ENCODE results near the gene GH1. TPM values are rescaled to one million over a fixed set of nuclear protein-coding genes. Genes with fewer than 3 reads are reported as not detected.
"Not testable (repeated sequence)": the region's sequence is repeated elsewhere in the genome, so short reads cannot be mapped to it uniquely, and the experiment has no call there.

The GH1 gene
- polyA plus RNA-seq, 6 donors from 2014 or later: 1.8 TPM; not detected in 5

DNA sequence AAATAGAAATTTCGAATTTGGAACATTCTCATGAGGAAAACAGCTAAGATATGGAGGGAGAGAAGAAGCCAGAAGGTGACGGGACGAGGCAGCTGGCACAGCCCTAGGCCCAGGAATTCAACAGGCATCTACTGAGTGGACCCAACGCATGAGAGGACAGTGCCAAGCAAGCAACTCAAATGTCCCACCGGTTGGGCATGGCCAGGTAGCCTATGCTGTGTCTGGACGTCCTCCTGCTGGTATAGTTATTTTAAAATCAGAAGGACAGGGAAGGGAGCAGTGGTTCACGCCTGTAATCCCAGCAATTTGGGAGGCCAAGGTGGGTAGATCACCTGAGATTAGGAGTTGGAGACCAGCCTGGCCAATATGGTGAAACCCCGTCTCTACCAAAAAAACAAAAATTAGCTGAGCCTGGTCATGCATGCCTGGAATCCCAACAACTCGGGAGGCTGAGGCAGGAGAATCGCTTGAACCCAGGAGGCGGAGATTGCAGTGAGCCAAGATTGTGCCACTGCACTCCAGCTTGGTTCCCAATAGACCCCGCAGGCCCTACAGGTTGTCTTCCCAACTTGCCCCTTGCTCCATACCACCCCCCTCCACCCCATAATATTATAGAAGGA is 2.0 kb downstream of the GH1 start:
- Mint-ChIP-seq H3K4me1 (peaks cover 38 to 94% (median 84%) of the 10 kb centered on the region in 3 donors), H3K9me3 (no peaks in the 10 kb centered on the region), H3K4me3 (peak overlapping the region in 5 of 8 donors; percentile 3 to 86 (median 60)), H3K27ac (peak overlapping the region in 3 of 6 donors; percentile 3 to 62 (median 35)), H3K36me3 (no peaks in the 10 kb centered on the region), H3K27me3 (no peaks in the 10 kb centered on the region)
- no peak for DNase-seq
- no peak for ATAC-seq (ENCODE audit: low read depth in 2 of 2)

DNA sequence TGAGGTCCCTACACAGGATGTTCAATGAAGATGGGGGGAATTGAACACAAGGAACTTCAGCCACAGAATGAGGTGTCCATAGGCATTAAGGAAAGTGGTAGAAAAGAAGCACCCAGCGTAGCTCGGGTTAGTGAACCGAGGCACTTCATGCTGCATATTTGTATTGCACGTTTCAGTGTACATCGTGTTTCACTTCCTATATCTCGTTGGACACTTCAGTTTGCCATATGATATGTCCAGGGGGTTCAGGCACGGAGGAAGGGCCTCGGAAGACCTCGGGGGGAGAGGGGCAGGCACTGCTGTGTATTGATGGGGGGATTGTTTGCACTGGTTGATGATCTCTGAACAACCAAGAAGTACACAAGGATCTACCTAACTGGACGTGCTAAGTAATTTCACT is 2.9 kb downstream of the GH1 start:
- not testable (repeated sequence) for H3K9me3 Mint-ChIP-seq, H3K36me3 Mint-ChIP-seq, H3K27me3 Mint-ChIP-seq
- Mint-ChIP-seq H3K27ac (peak overlapping the region; percentile 14 to 92 (median 39)), H3K4me1 (peaks cover 42 to 90% (median 84%) of the 10 kb centered on the region in 3 donors), H3K4me3 (peak overlapping the region; percentile 3 to 86 (median 64))
- ATAC-seq (ENCODE audit: low read depth in 2 of 2): peak; percentile 76 to 78
- DNase-seq: peak; percentile 62

DNA sequence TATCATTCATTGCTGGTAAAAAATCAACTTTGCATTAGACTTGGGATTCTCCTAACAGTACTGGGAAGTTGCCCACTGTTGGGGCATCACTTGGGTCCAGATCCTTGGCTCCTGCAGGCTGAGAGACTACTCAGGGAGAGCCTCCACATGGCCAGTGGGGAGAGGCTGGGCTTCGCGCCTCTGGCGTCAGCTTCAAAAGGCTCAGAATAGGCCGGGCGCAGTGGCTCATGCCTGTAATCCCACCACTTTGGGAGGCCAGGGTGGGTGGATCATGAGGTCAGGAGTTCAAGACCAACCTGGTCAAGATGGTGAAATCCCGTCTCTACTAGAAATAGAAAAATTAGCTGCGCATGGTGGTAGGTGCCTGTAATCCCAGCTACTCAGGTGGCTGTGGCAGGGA is 4.2 kb downstream of the GH1 start:
- Mint-ChIP-seq H3K9me3 (no peaks in the 10 kb centered on the region), H3K36me3 (no peaks in the 10 kb centered on the region), H3K4me3 (peak overlapping the region in 2 of 8 donors; percentile 41 to 43), H3K27me3 (peaks cover 0 to 4% (median 0%) of the 10 kb centered on the region in 3 donors), H3K27ac (peak overlapping the region in 1 of 6 donors; percentile 87), H3K4me1 (peaks cover 35 to 78% (median 71%) of the 10 kb centered on the region in 3 donors)
- ATAC-seq (ENCODE audit: low read depth in 2 of 2) (no peak), DNase-seq (no peak)

DNA sequence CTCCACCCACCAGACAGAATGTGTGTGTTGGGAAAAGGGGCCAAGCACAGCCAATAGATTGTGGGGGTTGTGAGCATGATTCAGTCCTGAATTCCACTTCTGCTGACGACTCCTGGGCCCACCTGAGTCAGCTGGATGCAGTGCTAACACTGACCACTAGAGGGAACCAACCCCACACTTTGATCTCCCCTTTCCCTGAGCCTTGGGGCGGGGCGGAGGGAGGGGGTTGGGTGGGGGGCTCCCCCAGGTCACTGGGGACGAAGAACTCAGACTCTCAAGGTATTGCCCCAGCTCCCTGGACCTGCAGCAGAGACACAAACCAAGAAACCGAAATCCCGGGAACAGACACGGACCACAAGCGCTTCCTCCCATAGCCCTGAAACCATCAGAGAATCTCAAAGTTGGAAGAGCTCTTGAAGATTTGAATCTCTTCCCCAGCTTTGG is 7.0 kb downstream of the GH1 start:
- no peaks in the 10 kb centered on the region for H3K36me3 Mint-ChIP-seq
- no peak overlapping the region for H3K4me3 Mint-ChIP-seq
- DNase-seq: peak; percentile 62
- H3K27me3 Mint-ChIP-seq: peaks cover 0 to 4% (median 0%) of the 10 kb centered on the region in 3 donors
- peak overlapping the region in 2 of 6 donors; percentile 51 to 94 for H3K27ac Mint-ChIP-seq
- H3K9me3 Mint-ChIP-seq: no peaks in the 10 kb centered on the region
- H3K4me1 Mint-ChIP-seq: peaks cover 29 to 54% (median 51%) of the 10 kb centered on the region in 3 donors
- peak; percentile 39 to 54 for ATAC-seq (ENCODE audit: low read depth in 2 of 2)

DNA sequence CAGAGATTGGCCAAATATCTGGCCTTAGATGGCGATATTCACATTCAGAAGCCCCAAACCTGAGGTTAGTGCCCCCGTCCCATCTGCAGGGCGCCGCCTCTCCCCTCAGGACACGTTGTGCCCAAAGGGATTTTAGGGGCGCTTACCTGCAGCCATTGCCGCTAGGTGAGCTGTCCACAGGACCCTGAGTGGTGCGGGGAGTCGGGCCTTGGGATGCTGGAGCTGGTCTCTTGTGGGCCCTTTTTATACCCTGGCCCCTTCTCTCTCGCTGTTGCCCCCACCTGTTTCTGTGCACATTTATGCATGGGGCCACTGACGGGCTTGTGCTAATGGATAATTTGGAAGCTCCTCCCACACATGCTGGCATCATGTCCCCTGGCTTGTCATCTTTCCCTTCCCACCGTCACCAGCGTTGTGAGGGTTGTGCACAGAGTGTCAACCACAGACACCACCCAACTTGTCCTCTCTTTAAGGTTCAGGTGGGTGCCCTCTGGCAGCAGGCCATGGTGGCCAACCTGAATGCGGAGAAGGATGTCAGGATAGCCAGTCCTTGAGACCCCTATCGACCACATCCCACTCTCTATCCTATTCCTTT is 7.5 kb downstream of the GH1 start, which contains the start of gene CSHL1:
TSS of gene CSHL1 (minus strand) at position 218 of the 595 bp plus-strand sequence. CDS start at position 156, 62 bp downstream.
- Mint-ChIP-seq H3K27me3 (peaks cover 0 to 4% (median 0%) of the 10 kb centered on the region in 3 donors), H3K36me3 (no peaks in the 10 kb centered on the region), H3K4me1 (peaks cover 24 to 49% (median 46%) of the 10 kb centered on the region in 3 donors), H3K27ac (peak within 1 kb of the TSS in 3 of 6 donors; percentile 51 to 94 (median 66)), H3K4me3 (no peak within 1 kb of the TSS), H3K9me3 (no peaks in the 10 kb centered on the region)
- DNase-seq (no peak), ATAC-seq (ENCODE audit: low read depth in 2 of 2) (no peak)

DNA sequence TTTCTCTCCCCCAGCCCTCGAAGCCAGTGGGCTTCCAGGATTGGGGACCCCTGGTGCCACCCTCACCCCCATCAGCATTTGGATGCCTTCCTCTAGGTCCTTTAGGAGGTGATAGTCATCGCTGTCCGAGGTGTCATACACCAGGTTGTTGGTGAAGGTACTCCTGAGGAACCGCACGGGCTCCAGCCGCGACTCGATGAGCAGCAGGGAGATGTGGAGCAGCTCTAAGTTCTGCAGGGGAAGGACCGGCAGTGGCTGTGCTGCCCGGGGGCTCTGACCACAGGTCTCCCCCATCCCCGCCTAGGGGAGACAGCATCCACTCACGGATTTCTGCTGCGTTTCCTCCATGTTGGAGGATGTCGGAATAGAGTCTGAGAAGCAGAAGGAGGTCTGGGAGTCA is 8.5 kb downstream of the GH1 start:
- peaks cover 16 to 38% (median 36%) of the 10 kb centered on the region in 3 donors for H3K4me1 Mint-ChIP-seq
- DNase-seq: no peak
- H3K4me3 Mint-ChIP-seq: peak overlapping the region in 1 of 8 donors; percentile 25
- H3K36me3 Mint-ChIP-seq: no peaks in the 10 kb centered on the region
- ATAC-seq (ENCODE audit: low read depth in 2 of 2): no peak
- H3K27me3 Mint-ChIP-seq: peaks cover 0 to 4% (median 0%) of the 10 kb centered on the region in 3 donors
- H3K9me3 Mint-ChIP-seq: no peaks in the 10 kb centered on the region
- H3K27ac Mint-ChIP-seq: peak overlapping the region in 1 of 6 donors; percentile 53

DNA sequence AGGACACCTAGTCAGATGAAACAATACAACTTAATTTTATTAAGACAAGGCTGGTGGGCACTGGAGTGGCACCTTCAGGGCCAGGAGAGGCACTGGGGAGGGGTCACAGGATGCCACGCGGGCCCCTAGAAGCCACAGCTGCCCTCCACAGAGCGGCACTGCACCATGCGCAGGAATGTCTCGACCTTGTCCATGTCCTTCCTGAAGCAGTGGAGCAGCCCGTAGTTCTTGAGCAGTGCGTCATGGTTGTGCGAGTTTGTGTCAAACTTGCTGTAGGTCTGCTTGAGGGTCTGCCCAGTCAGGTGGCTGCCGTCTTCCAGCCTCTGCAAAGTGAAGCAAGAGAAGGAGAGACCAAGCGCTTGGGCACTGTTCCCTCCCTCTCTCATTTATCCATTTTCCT is 9.1 kb downstream of the GH1 start:
- not testable (repeated sequence) for ATAC-seq (ENCODE audit: low read depth in 2 of 2); DNase-seq; H3K36me3 Mint-ChIP-seq; H3K27me3 Mint-ChIP-seq; H3K9me3 Mint-ChIP-seq; H3K4me3 Mint-ChIP-seq; H3K27ac Mint-ChIP-seq
- peaks cover 16 to 33% (median 33%) of the 10 kb centered on the region in 3 donors for H3K4me1 Mint-ChIP-seq

DNA sequence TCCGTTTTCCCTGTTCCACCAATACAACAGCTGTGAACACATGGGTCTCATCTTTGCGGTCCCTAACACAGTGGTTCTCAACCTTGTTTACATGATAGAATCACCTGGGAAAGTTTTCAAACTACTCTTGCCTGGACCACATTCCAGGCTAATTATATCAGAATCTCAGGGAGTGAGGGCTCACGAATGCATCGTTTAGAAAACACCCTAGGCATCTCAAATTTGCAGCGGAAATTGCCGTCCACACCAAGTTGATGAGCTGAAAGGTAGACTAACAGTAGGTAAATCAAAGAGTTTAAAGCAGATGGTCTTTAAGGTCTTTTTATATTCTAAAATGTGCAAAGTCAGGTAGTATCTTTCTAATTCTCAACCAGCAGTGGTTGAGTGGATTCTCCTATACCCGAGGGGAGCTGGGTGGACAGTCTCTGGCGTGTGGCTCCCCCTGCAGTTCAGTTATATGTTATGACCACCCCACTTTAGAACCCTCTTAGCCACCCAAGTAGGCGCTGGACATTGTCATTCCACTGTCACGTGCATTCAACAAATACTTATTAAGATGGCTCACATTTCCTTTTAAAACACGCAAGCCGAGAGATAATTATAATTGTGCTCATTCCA is 11.4 kb downstream of the GH1 start:
- H3K27ac Mint-ChIP-seq; ATAC-seq (ENCODE audit: low read depth in 2 of 2): not testable (repeated sequence)
- H3K4me1 Mint-ChIP-seq: peaks cover 13 to 16% (median 15%) of the 10 kb centered on the region in 3 donors

DNA sequence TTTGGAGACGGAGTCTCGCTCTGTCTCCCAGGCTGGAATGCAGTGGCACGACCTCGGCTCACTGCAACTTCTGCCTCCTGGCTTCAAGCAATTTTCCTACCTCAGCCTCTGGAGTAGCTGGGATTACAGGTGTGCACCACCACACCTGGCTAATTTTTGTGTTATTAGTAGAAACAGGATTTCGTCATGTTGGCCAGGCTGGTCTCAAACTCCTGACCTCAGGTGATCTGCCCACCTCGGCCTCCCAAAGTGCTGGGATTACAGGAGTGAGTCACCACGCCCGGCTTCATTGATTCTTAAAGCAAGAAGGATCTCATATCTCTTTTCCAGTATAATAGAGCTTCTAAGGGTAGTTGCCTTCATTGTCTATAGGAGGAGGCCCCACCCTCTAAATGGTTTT is 13.8 kb downstream of the GH1 start:
- H3K4me3 Mint-ChIP-seq; DNase-seq; ATAC-seq (ENCODE audit: low read depth in 2 of 2); H3K27me3 Mint-ChIP-seq; H3K4me1 Mint-ChIP-seq; H3K36me3 Mint-ChIP-seq; H3K9me3 Mint-ChIP-seq: not testable (repeated sequence)
- H3K27ac Mint-ChIP-seq: peak overlapping the region in 1 of 6 donors; percentile 54

More for the DNA sequence above, 11.4 kb downstream of the GH1 start:
- not testable (repeated sequence) for H3K9me3 Mint-ChIP-seq, H3K4me3 Mint-ChIP-seq, H3K36me3 Mint-ChIP-seq, H3K27me3 Mint-ChIP-seq, DNase-seq

DNA sequence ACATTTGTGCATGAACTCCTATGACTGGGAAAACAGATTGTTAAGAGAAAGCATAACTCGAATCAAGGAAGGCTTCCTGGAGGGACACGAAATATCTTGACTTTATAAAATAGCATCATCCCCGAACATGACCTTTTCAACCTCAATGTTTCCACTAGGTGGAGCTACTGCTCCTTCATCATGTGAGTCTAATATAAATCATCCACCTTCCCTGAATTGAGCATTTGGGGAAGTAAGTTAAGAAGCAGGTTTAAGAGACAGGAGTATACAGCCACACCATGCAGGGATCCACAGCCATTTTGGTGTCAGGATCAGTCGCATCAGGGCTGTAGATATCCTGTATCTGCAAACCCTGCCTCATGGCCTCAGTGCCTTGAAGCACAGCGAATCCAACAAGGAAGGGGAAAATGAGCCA is 14.8 kb downstream of the GH1 start:
- not testable (repeated sequence) for H3K9me3 Mint-ChIP-seq, H3K4me1 Mint-ChIP-seq, H3K27me3 Mint-ChIP-seq, H3K36me3 Mint-ChIP-seq
- Mint-ChIP-seq H3K4me3 (peak overlapping the region in 1 of 8 donors; percentile 84), H3K27ac (peak overlapping the region in 1 of 6 donors; percentile 94)
- DNase-seq (peak; percentile 63), ATAC-seq (ENCODE audit: low read depth in 2 of 2) (peak; percentile 97 to 98)

DNA sequence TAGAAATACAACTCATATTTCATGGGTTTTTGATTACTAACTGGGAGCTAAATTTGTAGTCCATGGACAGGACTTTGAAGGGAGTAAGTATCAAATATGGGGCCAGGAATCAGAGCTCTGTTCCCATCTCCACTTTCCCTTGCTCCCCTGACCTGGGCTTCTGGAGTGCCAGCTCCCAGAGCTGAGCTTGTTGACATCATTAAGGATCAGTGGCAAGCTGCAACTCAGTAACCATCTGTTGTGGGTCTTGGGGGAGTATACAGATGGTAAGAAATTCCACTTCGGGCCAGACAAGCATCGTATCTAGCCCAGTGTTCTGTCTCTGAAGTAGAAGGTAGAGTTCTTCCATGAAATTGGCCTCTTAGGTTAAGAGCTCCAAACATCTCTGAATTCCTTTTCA is 16.7 kb downstream of the GH1 start:
- DNase-seq; H3K27ac Mint-ChIP-seq; H3K4me1 Mint-ChIP-seq; ATAC-seq (ENCODE audit: low read depth in 2 of 2); H3K9me3 Mint-ChIP-seq; H3K36me3 Mint-ChIP-seq; H3K4me3 Mint-ChIP-seq; H3K27me3 Mint-ChIP-seq: not testable (repeated sequence)

DNA sequence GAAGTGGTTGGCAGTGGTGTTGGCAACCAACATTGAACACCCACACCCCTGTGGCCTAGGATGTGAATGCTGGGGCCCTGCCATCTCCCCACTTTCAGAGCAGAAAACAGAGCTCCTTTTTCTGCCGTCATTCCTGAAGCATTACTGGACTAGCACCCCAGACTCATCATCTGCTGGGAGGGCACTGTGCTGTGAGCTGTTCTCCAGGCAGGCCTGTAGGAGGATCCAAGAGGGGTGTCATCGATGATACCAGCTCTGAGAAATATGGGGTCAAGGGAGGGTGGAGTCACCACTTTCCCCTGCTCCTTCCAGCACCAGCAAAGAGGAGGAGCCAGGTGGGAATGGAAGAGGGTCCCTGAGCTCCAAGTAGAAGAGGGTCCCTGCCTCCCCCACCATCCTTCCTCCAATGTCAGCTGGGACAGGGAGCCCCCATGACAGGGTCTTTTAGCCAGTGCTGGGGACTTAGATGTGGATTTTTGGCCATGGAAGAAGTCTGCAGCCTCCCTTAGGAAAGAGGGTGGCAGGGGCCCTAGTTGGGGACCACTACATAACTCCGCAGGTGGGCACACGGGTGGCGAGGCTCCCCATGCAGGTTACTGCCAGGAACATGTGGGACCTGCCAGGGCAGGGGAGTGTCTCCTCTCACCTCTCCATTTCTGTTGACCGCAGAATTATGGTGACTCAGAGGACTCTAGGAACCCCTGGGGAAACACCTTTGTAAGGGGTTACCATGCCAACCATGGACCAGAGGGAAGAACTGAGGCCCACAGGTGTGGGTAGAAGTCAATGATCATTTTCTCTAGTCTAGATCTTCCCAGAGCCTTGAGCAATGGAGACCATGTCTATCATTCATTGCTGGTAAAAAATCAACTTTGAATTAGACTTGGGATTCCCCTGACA is 19.5 kb downstream of the GH1 start:
- H3K9me3 Mint-ChIP-seq; H3K4me3 Mint-ChIP-seq; H3K27me3 Mint-ChIP-seq; DNase-seq; H3K4me1 Mint-ChIP-seq; H3K36me3 Mint-ChIP-seq; ATAC-seq (ENCODE audit: low read depth in 2 of 2): not testable (repeated sequence)
- H3K27ac Mint-ChIP-seq: peak overlapping the region in 1 of 6 donors; percentile 3
